GM21737 (cell line): ENCODE data around the gene SYTL2.
A peak's percentile ranks its signal among the peaks of the same experiment; 100 is the strongest.
"Not testable (repeated sequence)": the region's sequence is repeated elsewhere in the genome, so short reads cannot be mapped to it uniquely, and the experiment has no call there.

ENCODE experiments used
- ATAC-seq: cut with Tn5 transposase; IDR thresholded peaks from one replicate; pipeline ENCODE4 v1.9.1; 2021; ENCODE audit warnings: mild to moderate bottlenecking, moderate library complexity; ENCODE audit not compliant: unreplicated experiment

Gene SYTL2, protein sequence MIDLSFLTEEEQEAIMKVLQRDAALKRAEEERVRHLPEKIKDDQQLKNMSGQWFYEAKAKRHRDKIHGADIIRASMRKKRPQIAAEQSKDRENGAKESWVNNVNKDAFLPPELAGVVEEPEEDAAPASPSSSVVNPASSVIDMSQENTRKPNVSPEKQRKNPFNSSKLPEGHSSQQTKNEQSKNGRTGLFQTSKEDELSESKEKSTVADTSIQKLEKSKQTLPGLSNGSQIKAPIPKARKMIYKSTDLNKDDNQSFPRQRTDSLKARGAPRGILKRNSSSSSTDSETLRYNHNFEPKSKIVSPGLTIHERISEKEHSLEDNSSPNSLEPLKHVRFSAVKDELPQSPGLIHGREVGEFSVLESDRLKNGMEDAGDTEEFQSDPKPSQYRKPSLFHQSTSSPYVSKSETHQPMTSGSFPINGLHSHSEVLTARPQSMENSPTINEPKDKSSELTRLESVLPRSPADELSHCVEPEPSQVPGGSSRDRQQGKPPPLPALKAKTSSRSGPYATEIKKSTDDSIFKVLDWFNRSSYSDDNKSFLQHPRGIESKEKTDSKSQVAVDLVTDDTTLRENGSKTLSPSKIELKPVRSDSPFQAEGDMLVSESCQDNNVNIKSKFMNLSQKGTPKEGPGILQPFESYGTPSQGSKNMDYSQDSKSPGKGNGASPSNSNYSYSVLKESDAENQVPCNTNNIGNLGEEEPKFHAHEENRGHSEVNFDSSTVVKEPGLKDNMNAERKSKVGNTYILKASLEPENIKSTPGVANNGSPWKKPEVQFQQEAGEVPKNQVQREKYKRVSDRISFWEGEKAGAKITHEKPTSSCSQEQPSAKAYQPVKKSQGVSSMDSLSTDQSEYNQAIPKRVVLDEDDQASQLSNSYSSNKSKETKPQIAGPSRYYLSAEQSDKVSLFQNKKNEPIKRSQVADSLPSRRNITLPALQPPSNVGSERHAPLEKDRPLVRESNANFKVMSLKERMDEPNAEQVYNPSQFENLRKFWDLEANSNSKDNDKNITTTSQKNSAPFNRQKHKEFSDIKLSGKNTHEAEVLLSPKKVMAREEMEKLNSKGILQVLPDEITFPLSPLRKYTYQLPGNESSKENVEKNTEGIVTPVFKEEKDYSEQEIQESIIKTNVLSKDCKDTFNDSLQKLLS (N-terminal part only)

DNA sequence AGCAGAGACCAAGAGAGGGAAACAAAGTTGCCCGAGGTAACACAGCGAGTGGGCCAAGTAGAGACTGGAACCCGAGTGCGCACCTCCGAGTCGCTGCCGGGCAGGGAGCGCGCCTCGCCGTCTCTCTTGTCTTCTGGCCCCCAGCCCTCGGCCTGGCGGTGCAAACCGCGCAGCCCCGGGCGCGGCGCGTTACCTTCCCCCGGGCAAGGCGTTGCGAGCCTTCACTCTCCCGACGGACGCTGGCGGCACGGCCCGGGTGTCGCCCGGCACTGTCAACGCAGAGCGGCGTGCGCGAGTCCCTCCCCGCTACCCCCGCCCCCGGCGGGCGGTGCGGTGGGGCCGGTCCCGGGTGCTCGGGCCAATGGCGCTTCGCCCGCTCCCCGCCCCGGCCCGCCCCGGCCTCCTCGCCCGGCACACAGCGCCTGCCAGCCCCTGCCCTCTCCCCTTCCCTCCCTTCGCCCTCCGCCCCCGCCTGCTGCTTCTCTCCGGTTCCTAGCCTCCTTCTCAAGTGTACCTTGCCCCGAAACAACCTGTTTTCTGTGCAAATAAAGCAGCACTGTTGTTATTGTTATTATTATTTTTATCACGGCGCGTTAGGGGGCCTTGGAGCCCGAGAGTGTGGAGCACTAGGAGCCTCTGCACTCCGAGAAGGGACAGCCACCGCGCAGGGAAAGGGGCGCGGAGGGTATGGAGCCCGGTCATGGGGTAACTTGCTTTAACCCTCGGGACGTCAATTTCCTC is at the start of gene SYTL2:
TSS of gene SYTL2 (minus strand) at position 271 of the 741 bp plus-strand sequence. CDS start 53,416 bp downstream, outside the sequence.
- peak; percentile 82 for ATAC-seq

DNA sequence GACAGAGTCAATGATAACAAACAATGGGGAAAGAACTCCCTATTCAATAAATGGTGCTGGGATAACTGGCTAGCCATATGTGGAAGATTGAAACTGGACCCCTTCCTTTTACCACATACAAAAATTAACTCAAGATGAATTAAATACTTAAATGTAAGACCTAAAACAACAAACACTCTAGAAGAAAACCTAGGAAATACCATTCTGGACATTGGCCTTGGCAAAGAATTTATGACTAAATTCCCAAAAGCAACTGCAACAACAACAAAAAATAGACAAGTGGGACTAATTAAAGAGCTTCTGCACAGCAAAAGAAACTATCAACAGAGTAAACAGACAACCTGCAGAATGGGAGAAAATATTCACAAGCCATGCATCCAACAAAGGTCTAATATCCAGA is 48.6 kb upstream of the SYTL2 start:
- ATAC-seq: not testable (repeated sequence)

DNA sequence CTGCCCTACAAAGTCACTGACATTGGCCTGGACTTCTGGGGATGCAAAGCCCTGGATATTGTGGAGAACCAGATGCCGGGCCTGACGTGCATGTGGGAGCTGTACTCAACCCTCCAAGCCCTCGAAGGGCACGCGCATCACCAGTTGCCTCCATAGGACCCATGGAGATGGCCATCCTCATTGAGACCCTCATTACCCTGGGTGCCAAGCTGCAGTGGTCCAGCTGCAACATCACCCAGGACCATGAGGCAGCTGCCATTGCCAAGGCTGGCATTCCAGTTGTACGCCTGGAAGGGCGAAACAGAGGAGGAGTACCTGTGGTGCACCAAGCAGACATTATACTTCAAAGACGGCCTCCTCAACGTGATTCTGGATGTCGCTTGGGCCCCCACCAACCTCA is 46.2 kb upstream of the SYTL2 start:
- no peak for ATAC-seq

DNA sequence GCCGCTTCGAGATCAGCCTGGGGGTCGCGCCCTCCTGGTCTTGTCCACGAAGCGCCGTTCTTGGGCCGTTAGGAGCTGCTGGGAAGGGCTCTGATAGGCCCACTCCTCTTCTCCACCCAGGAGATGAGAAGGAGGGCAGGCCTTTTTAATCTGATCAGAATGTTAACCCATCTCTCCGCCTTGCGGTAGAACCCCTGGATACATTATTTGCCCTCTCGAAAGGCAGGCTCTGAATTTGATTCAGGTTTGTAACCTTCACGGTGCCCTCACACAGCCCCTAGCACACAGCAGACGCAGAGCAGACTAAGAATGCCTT is 44.4 kb upstream of the SYTL2 start, which contains the start of gene CCDC83:
TSS of gene CCDC83 (plus strand) at position 43 of the 316 bp plus-strand sequence. CDS start 9,741 bp downstream, outside the sequence.
- ATAC-seq: no peak

DNA sequence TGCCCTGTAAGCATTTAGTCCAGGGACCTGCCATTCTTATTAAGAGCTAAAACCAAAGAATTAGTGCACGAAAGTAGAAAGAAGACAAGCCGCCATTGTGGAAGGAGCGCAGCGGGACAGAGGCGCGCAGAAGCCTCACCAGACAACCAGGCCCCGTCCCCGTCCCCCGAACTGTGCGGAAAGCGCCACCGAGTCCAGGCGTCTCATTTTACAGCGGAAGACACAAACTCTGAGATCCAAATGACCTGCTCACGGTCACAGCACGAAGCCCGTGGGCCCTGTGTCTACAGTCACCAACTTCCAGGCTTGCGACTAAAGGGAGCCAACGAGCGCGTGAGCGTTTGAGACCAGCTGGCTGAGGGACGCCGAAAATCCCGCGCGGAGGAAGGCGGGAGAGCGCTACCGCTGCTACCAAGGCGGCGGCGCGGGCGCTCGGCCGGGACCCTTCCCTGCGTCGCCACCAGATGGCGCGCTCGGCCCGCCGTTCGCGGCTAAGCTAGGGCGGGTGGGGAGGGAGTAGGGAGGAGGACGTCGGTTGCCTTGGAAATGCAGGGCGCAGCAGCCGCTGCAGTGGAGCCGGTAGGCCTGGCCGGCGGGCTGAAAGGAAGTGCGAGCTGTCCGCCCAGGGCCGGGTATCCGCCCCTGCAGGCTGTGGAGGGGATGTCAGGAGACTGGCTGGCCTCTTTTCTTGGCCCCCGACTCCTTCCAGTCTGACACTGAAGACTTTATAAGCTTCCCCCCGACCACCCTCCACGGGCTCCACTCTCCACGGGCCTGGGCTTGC is 43.8 kb upstream of the SYTL2 start:
- ATAC-seq: peak; percentile 99

DNA sequence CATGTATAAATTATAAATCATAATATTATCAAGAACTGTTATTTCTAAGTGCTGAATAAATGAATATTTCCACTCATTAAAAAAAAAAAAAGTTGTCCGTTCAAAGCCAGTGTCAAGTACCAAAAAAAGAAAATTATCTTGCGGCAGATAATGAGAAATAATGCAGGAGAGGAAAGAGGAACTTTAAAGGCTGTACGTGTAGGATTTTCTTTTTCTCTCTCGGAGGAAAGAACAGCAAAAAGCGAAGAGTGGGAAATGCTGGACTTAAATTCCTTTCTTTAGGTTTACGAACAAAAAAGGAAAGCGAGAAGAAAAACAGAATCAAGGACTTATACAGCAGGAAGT is 43.2 kb upstream of the SYTL2 start:
- no peak for ATAC-seq

DNA sequence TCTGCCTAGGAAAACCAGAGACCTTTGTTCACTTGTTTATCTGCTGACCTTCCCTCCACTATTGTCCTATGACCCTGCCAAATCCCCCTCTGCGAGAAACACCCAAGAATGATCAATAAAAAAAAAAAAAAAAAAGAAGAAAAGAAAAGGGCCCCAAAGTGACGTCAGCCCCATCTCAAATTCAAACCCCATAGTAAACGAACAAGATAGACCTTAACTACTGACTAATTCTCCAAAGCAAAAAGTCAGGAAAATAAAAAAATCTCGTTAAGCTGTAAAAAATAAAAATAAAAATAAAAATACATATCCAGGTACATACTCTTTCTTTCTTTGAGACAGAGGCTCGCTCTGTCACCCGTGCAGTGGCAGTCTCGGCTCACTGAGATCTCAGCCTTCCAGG is 42.6 kb upstream of the SYTL2 start:
- ATAC-seq: not testable (repeated sequence)

DNA sequence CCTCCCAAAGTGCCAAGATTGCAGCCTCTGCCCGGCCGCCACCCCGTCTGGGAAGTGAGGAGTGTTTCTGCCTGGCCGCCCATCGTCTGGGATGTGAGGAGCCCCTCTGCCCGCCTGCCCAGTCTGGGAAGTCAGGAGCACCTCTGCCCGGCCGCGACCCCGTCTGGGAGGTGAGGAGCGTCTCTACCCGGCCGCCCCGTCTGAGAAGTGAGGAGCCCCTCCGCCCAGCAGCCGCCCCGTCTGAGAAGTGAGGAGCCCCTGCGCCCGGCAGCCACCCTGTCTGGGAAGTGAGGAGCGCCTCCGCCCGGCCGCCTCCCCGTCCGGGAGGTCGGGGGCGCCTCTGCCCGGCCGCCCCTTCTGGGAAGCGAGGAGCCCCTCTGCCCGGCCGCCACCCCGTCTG is 41.8 kb upstream of the SYTL2 start:
- ATAC-seq: not testable (repeated sequence)

DNA sequence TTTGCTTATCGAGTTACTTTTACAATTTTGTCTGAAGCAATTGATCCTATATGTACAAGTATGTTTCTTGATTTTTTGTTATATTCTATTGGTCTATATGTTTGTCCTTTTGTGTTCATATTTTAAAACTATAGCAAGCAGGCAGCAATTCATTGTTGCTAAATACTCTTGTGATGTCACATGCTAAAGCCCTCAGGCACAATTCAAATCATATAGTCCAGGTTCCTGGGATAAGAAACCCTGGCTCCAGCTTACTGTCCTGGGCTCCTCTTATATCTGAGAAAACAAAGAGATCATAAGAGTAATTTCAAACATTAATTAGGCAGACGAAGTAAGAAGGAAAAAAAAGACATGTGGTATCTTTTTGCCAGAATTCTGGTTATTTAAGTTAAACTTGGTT is 37.6 kb upstream of the SYTL2 start:
- no peak for ATAC-seq

DNA sequence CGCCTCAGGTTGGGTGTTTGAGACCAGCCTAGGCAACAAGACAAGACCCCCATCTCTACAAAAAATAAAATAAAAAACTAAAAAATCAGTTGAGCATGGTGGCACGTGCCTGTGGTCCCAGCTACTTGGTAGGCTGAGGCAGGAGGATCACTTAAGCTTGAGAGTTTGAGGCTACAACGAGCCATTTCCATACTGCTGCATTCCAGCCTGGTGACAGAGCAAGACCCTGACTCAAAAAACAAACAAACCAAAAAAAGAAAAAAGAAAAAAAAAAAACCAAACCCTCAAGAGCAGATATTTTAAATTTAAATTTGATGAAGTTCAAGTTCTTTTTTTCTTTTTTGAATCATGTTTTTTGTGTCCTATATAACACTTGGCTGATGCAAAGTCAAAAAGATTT is 37.1 kb upstream of the SYTL2 start:
- ATAC-seq: no peak

DNA sequence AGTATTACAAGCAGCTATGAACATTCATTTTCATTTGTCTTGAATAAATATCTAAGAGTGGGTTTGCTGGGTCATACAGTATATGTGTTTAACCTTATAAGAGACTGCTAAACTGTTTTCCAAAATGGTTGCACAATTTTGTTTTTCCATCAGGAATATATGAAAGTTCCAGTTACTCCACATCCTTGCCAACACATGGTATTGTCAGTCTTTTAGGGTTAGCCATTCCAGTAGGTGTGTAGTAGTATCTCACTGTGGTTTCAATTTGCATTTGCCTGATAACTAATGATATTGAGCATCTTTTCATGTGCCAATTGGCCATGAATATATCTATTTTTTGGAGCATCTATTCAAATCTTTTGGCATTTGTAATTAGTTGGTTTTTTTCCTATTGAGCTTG is 36.5 kb upstream of the SYTL2 start:
- no peak for ATAC-seq

DNA sequence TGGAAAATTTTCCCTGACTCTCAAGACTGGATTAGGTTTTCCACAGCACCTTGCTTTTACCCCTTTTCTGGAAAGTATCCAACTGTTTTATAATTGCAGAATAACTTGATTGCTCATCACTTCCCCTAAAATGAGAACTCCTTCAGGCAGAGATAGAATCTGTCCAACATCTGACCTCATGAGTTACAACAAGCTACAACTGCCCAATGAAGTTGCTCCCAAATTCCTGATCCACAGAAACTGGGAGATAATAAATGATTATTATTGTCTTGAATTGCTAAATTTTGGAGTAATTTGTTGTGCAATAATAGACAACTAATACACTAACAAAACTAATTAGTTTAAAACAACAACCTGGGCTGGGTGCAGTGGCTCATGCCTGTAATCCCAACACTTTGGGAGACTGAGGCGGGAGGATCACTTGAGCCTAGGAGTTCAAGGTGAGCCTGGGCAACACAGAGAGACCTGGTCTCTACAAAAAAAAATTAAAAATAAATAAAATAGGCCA is 34.2 kb upstream of the SYTL2 start:
- no peak for ATAC-seq

DNA sequence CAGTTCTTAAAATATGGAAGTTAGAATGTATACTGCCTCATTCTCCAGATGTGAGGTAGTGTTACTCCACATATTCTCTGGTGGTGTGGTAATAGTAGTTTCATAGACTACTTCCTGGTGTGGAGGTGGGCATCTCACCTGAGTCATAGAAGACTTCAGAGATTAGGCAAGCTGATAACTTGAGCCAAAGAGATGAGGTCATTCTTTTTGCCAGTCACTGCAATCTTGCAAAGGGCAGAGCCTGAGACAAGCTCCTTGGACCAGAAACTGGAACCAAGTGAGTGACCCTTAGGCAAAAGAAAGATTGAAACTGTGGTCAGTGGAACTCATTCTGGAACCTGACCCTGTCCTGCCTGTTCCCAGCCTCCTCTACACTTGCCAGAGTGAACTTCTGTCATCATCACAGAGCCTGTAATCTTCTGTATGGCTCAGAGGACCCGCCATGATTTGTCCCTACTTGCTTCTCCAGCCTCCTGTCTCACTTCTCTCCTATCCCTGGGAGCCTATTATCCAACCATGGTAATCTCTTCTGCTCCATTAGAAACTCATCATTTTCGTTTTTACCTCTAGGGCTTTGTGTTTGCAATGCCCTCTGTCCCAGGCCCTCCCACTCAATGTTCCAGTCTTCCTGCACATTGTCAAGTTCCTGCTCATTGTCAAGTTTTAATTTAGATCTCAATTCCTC is 33.6 kb upstream of the SYTL2 start:
- no peak for ATAC-seq

DNA sequence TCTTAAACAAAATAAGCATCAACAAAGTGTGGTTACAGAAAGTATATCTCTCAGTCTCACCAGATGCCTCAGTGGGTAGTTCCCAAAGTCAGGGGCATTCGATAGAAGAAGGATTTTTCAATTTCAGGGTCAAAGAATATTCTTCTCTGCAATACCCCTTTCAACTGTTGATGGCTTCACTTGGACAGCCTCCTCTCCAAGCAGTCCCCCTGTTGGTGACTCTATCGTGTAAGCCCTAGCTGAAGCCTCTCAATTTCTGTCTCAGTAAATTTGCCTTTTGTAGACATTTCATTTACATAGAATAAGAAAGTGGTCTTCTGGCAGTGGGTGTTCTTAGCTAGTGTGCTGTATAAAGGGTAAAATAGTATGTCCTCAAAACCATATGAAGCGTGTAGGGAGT is 33.0 kb upstream of the SYTL2 start:
- no peak for ATAC-seq

DNA sequence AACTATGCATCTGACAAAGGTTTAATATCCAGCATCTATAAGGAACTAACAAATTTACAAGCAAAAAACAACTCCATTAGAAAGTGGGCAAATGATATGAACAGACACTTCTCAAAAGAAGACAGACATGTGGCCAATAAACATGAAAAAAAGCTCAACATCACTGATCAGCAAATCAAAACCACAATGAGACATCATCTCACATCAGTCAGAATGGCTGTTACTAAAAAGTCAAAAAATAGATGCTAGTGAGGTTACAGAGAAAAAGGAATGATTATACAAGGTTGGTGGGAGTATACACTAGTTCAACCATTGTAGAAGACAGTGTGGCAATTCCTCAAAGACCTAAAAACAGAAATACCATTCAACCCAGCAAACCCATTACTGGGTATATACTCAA is 30.0 kb upstream of the SYTL2 start:
- not testable (repeated sequence) for ATAC-seq

DNA sequence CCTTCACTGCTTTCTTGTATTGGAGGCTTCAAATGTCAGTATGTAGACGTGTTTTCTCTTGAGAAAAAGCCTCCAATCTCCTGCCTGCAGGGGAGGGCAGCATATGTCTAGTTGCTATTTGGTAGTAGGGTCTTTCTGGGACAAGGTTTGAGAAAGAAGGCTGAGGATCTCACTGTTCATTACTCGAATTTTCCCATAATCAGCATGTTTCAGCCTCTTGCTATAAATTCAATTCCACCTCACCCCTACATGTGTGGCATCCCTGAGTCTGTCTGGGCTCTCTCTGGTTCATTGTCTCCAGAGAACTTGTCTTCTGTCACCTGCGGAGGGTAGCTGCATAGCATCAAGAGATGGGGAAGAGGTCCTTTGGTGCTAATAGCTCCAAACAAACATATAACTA is 24.8 kb upstream of the SYTL2 start:
- no peak for ATAC-seq

DNA sequence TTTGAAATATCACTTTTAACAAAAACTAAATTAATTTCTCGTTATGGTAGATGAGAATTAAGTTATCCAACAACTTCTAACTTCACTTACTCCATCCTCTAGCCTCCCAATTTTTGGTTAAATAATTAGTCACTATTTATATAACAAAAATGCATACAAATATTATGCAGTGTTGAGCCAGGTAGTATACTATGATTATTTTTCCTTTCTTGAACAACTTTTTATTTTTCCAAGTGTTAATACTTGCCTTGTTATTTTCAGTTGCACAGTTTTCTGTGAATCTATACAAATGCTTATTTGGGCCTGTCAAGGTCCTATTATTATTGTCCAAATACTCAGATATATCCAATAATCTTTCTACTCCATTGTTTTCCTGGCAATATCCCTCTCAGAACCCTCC is 24.3 kb upstream of the SYTL2 start:
- ATAC-seq: no peak

DNA sequence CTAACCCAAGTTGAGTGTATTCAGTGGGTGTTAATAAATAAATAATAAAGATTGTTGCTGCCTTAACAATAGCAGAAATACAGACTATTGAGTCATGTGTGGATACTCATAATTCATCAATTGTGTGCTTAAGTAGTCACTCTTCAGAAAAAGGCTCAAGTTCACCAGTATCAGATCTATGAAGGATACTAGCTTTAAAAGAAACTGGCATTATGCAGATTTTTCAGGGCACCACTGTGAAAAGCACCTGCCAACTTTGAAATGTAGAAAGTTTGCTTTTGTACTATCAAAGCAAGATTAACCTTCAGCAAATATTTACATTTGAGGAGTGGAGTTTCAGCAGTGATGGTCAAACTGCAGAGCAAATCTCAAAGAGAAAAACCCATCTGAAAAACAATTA is 20.1 kb upstream of the SYTL2 start:
- no peak for ATAC-seq

DNA sequence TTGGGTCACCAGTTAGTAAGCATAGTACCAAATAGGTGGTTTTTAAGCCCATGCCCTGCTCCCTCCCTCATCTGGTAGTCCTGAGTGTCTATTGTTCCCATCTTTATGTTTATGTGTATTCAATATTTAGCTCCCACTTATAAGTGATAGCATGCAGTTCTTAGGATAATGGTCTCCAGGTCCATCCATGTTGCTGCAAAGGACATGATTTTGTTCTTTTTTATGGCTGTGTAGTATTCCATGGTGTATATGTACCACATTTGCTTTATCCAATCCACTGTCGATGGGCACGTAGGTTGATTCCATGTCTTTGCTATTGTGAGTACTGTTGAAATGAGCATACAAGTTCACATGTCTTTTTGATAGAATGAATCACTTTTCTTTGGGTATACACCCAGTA is 18.2 kb upstream of the SYTL2 start:
- ATAC-seq: no peak
